GM13976 (cell line): ENCODE data around the gene SPRED2.

Experiments
- DNase-seq: peaks from one replicate; pipeline ENCODE4 v3.0.0; 2012; ENCODE audit warnings: low spot score
- in situ Hi-C: fragments of 300-500 bp; cut with MboI; formaldehyde crosslinking; loops from one replicate; pipeline ENCODE4 v1.12.0; 2022; ENCODE audit warnings: low sequenced_read_pairs, mixed read lengths, inconsistent platforms; ENCODE audit not compliant: unreplicated experiment
- TF ChIP-seq, protein P1 (sequence below): IDR thresholded peaks from 2 replicates; pipeline ENCODE4 v1.5.1; 2012; ENCODE audit warnings: borderline replicate concordance, mild to moderate bottlenecking; ENCODE audit not compliant: insufficient read depth; ENCODE audit errors: extremely low read depth, missing control alignments, control extremely low read depth

Gene SPRED2

DNA sequence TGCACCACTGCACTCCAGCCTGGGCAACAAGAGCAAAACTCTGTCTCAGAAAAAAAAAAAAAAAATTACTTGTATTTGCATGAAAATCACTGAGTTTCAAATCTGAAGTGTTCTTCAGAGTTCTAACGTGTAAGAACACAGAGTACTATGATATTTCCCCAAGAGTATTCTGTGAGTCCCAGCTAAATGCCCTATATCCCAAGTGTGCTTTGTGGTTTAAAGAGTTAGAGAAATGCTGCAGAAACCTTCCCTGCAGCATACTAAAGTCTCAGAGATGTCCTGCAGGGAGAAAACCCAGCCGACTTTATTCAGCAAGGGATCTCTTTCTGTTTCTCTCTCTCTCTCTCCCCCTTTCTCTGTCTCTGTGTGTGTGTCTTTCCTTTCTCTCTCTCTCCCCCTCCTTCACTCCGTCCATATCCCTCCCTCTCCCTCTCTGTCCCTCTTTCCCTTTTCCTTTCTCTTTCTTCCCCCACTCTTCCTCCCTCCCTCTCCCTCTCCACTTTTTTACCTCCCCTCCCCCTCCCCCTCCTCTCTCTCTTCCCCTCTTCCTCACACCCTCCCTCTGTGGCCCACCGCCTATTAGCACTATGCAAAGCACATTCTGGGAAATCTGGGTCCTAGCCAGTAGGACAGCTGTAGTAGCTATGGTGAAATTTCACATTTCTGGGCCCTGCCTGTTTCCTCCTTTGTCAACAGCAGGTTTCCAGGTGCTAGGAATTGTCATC, 150.6 kb downstream of the SPRED2 start:
- in situ Hi-C loops, result no loop called here
- DNase-seq, result no peak
- TF ChIP-seq, protein P1, sequence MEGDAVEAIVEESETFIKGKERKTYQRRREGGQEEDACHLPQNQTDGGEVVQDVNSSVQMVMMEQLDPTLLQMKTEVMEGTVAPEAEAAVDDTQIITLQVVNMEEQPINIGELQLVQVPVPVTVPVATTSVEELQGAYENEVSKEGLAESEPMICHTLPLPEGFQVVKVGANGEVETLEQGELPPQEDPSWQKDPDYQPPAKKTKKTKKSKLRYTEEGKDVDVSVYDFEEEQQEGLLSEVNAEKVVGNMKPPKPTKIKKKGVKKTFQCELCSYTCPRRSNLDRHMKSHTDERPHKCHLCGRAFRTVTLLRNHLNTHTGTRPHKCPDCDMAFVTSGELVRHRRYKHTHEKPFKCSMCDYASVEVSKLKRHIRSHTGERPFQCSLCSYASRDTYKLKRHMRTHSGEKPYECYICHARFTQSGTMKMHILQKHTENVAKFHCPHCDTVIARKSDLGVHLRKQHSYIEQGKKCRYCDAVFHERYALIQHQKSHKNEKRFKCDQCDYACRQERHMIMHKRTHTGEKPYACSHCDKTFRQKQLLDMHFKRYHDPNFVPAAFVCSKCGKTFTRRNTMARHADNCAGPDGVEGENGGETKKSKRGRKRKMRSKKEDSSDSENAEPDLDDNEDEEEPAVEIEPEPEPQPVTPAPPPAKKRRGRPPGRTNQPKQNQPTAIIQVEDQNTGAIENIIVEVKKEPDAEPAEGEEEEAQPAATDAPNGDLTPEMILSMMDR, result no peak

DNA sequence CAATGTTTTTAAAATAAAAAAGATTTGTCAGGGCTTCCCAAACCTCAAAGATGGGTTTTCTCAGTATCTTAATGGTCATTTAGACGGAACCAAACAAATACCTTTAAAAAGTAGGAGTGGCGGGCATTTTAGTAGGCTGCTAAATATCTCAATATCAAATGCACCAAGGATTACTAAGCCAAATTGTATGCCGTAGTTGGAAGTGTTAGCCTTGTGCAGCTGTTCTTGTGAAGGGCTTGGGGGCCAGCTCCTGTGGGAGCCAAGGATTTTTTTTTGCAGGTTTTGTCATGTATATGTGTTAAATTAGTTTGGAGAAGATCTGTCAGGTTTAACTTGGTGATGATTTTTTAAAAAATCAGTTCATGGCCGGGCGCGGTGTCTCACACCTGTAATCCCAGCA, 152.6 kb downstream of the SPRED2 start:
- DNase-seq, result no peak
- TF ChIP-seq, protein P1, result no peak
- in situ Hi-C loops, result no loop called here

DNA sequence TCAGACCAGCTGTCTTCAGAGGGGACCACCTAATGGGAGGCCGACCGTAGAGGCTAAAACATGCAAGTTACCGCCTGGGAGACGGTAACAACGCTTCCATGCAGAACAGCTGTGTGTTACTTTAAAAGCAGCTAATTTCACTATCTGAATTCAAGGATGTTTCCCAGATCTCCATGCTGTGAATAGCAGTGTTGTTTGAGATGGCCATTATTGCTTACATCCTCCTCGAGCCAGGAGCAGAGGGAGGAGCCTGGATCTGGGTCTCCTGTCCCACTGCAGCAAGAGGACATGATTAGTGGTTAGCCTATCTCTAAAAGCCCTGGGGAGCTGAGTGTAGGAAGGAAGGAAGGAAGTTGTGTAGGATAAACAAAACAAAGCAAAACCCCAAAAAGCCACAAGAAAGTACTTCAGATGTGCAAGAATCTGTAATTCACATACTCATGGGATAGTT, 153.8 kb downstream of the SPRED2 start:
- in situ Hi-C loops, result no loop called here
- TF ChIP-seq, protein P1, result no peak
- no peak for DNase-seq

DNA sequence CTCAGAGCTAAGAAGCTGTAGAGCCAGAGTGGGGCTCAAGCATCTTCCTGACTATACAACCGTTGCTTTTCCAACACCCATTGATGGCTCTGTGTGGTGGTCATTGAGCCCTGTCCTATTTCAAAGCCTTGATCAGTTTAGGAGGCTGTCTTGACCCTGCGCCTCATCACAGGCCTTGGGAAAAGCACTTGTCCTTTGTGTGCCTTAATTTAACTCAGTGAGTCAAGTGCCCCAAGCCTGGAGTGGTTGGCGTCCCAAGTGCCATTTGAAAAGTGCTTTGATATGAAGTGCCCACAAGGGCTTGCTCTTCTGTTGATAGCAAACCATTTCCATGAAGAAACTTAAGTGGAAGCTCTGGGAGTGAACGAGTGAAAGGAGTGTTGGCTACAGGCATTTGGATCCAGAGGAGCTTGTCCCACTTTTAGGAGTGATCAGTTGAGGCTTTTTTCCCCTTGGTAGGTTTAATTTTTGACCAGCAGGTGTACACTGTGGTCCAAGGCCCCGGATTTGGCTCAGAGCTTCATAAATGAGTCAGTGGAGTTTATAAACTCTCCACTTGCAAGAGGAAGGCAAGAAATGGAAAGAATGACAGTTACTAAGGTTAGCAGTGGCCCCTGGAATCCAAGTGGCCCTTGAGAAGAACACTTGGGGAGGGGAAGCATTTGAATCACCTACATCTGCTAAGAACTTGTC, 154.5 kb downstream of the SPRED2 start:
- no peak for DNase-seq
- TF ChIP-seq, protein P1, result no peak
- in situ Hi-C loops, result no loop called here

DNA sequence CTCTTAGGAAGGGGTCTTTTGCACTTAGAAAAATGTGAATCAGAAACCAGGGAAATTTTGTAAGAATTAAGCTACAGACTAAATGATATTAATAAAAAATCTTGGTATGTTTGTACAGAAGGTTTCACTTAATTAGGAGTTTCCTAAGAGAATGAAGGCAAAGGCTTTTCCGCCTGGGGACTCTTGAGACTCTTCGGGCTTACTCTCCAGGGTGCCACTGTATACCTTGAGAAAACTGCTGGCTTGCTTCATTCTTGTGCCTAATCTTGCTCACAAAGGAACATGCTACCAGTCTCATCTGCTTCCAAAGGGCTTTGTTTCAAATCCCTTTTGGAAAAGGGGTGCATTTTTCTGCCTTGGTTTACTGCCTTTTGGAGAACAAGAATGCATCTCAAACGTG, 155.3 kb downstream of the SPRED2 start:
- TF ChIP-seq, protein P1, result no peak
- in situ Hi-C loops, result no loop called here
- no peak for DNase-seq

DNA sequence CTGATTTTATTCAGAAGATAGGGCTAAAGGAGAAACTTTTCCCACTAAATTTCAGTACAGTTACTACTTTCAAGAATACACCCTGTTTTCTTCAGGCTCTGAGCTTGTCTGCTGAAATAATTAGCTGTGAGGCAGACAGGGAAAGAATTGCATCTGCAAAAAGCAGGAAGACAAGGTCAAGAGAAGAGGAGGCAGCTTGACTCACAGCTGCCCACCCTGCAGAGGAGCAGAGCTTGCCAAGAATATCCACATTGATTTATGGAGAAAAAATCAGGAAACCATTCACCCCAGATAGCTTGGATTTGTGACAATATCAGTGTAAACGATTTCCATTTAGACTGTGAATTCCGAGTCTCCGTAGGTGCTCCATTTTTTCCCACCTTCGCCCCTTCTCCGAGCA, 155.8 kb downstream of the SPRED2 start:
- in situ Hi-C loops, result no loop called here
- TF ChIP-seq, protein P1, result no peak
- DNase-seq, result no peak
